Mesenchymal stem cell (in vitro differentiated cells and primary cell): ENCODE measurements around the gene CCSER1.

Experiments
- DNase-seq: peaks from one replicate; pipeline ENCODE4 v3.0.0-alpha.2; 2013
- H2AFZ ChIP-seq: one replicate; pipeline ENCODE4 v1.6.1; 2013; ENCODE audit warnings: low read depth, mild to moderate bottlenecking, control low read depth, inconsistent platforms, low read length, moderate library complexity
- H2AK5ac ChIP-seq: 2 replicates; pipeline ENCODE4 v1.6.1; 2013; ENCODE audit warnings: low read length, moderate library complexity, mild to moderate bottlenecking, inconsistent platforms; ENCODE audit not compliant: severe bottlenecking
- H2BK120ac ChIP-seq: one replicate; pipeline ENCODE4 v1.6.1; 2013; ENCODE audit warnings: low read depth, mild to moderate bottlenecking, inconsistent platforms, low read length, moderate library complexity
- H2BK12ac ChIP-seq, 2 experiments: one replicate each; pipeline ENCODE4 v1.6.1; 2013; ENCODE audit warnings: inconsistent platforms in 2 of 2, low read length in 2 of 2, mild to moderate bottlenecking in 2 of 2, moderate library complexity in 2 of 2, control low read depth in 1 of 2
- H2BK15ac ChIP-seq: one replicate; pipeline ENCODE4 v1.6.1; 2013; ENCODE audit warnings: mild to moderate bottlenecking, low read depth, inconsistent platforms; ENCODE audit not compliant: poor library complexity, severe bottlenecking
- H2BK5ac ChIP-seq: 2 replicates; pipeline ENCODE4 v1.6.1; 2013; ENCODE audit warnings: low read depth, mild to moderate bottlenecking, low read length, control low read depth, inconsistent platforms; ENCODE audit not compliant: poor library complexity, severe bottlenecking
- H3K14ac ChIP-seq, 2 experiments: one replicate each; pipeline ENCODE4 v1.6.1; 2013; ENCODE audit warnings: inconsistent platforms in 2 of 2, low read length in 2 of 2, control low read depth in 1 of 2, mild to moderate bottlenecking in 1 of 2, moderate library complexity in 1 of 2
- H3K18ac ChIP-seq, 2 experiments: one replicate each; pipeline ENCODE4 v1.6.1; 2013; ENCODE audit warnings: inconsistent platforms in 2 of 2, low read length in 2 of 2, control low read depth in 1 of 2, low read depth in 1 of 2, mild to moderate bottlenecking in 1 of 2
- H3K23ac ChIP-seq, 2 experiments: one replicate each; pipeline ENCODE4 v1.6.1; 2013; ENCODE audit warnings: inconsistent platforms in 2 of 2, low read length in 2 of 2, mild to moderate bottlenecking in 2 of 2, moderate library complexity in 2 of 2, control low read depth in 1 of 2
- H3K27ac ChIP-seq: 2 replicates; pipeline ENCODE4 v1.5.1; 2013; ENCODE audit warnings: mild to moderate bottlenecking, moderate library complexity, low read length, control low read depth, inconsistent platforms; ENCODE audit not compliant: poor library complexity, severe bottlenecking
- H3K27me3 ChIP-seq, 2 experiments: 2 replicates each; pipeline versions ENCODE4 v1.6.1 to v1.7.0; 2013; ENCODE audit warnings: low read length in 2 of 2, mild to moderate bottlenecking in 2 of 2, moderate library complexity in 2 of 2, control low read depth in 1 of 2, inconsistent platforms in 1 of 2; ENCODE audit not compliant: control insufficient read depth in 1 of 2, insufficient read depth in 1 of 2
- H3K36me3 ChIP-seq, 2 experiments: 2 replicates each; pipeline versions ENCODE4 v1.6.1 to v1.7.0; 2013; ENCODE audit warnings: low read length in 2 of 2, control low read depth in 1 of 2, inconsistent platforms in 1 of 2, low read depth in 1 of 2, mild to moderate bottlenecking in 1 of 2; ENCODE audit not compliant: insufficient read depth in 2 of 2, control insufficient read depth in 1 of 2
- H3K4ac ChIP-seq, 2 experiments: one replicate each; pipeline ENCODE4 v1.6.1; 2013; ENCODE audit warnings: inconsistent platforms in 2 of 2, low read length in 2 of 2, mild to moderate bottlenecking in 2 of 2, moderate library complexity in 2 of 2, control low read depth in 1 of 2, low read depth in 1 of 2
- H3K4me1 ChIP-seq: 2 replicates; pipeline ENCODE4 v1.6.1; 2013; ENCODE audit warnings: low read depth, low read length, control low read depth; ENCODE audit not compliant: control insufficient read depth, insufficient read depth
- H3K4me2 ChIP-seq: 2 replicates; pipeline ENCODE4 v1.6.1; 2013; ENCODE audit warnings: low read length, mild to moderate bottlenecking, inconsistent platforms; ENCODE audit not compliant: poor library complexity, severe bottlenecking
- H3K4me3 ChIP-seq, 2 experiments: 2 replicates each; pipeline versions ENCODE4 v1.5.1 to v1.7.0; 2013; ENCODE audit warnings: low read length in 2 of 2, mild to moderate bottlenecking in 2 of 2, control low read depth in 1 of 2, low read depth in 1 of 2; ENCODE audit not compliant: insufficient read depth in 1 of 2
- H3K79me1 ChIP-seq: replicated peaks from 2 replicates; pipeline ENCODE4 v1.6.1; 2013; ENCODE audit warnings: mild to moderate bottlenecking, control low read depth, low read length, inconsistent platforms; ENCODE audit not compliant: poor library complexity, severe bottlenecking
- H3K9ac ChIP-seq: 2 replicates; pipeline ENCODE4 v1.7.0; 2013; ENCODE audit warnings: mild to moderate bottlenecking, low read length, moderate library complexity
- H3K9me3 ChIP-seq: 2 replicates; pipeline ENCODE4 v1.7.0; 2013; ENCODE audit warnings: mild to moderate bottlenecking, low read length; ENCODE audit not compliant: control insufficient read depth
- H4K8ac ChIP-seq: one replicate; pipeline ENCODE4 v1.6.1; 2013; ENCODE audit warnings: inconsistent platforms, mild to moderate bottlenecking, low read length, moderate library complexity
- H4K91ac ChIP-seq: one replicate; pipeline ENCODE4 v1.6.1; 2013; ENCODE audit warnings: mild to moderate bottlenecking, low read length, inconsistent platforms
- WGBS: methylation state at CpG from one replicate; pipeline ENCODE4 v1.1.7; 2013; ENCODE audit warnings: mixed read lengths; 5-methylcytosine and 5-hydroxymethylcytosine counted together

Gene CCSER1

DNA sequence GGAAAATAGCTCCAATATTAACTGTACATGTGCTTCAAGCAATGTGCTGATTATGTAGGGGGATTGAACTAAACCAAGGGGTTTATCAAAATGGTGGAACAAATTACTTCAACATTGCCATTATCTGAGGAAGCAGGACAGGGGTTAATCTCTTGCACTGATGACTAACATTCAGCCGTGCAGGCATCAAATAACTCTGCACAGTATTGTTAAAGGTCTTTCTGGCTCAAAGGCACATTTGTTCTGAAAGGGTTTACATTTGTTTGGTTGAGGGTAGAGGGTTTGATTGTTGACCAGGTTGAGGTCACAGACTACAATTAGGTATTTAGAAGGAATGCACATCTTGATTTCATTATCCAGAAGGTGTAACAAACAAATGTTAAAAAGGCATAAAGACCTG lies 32.2 kb upstream of the CCSER1 start:
- no peak for DNase-seq
- 60% methylated on average over 1 of the region's 1 CpG for WGBS
- H3K9me3 ChIP-seq = peaks cover 4% of the 10 kb centered on the region

DNA sequence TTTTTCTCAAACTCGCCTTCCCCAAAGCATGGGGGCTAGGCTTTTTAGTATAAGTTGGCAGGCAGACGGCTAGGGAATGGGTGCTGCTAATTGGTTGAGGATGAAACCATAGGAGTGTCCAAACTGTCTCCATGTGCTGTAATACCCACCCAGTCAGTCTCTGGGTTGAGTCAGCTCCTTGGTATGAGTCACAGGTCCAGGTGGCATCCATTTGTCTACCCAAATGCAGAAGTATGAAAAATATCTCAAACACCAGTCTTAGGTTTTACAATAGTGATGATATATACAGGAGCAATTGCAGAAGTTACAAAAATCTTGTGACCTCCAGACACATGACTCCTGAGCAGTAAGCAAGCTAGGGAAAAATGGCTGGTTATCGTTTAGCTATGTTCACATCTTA lies 27.4 kb upstream of the CCSER1 start:
- Histone ChIP-seq H3K4me1 (no peaks in the 10 kb centered on the region), H3K27me3 (no peaks in the 10 kb centered on the region), H3K4me3 (no peak overlapping the region), H2AFZ (no peak overlapping the region), H3K18ac (no peak overlapping the region), H2BK15ac (no peak overlapping the region), H2BK120ac (no peak overlapping the region), H3K79me1 (no peaks in the 10 kb centered on the region), H3K27ac (no peak overlapping the region), H4K8ac (no peak overlapping the region), H3K36me3 (no peaks in the 10 kb centered on the region), H3K4ac (no peak overlapping the region), H3K9ac (no peak overlapping the region), H3K23ac (no peak overlapping the region), H4K91ac (no peak overlapping the region), H3K9me3 (peaks cover 4% of the 10 kb centered on the region), H2AK5ac (no peak overlapping the region), H2BK12ac (no peak overlapping the region), H3K14ac (no peak overlapping the region), H3K4me2 (no peak overlapping the region), H2BK5ac (no peak overlapping the region)
- WGBS = 95% methylated on average over 3 of the region's 3 CpGs
- DNase-seq = no peak

More for the DNA sequence above, 32.2 kb upstream of the CCSER1 start:
- Histone ChIP-seq H3K4ac (no peak overlapping the region), H2BK12ac (no peak overlapping the region), H2AK5ac (no peak overlapping the region), H3K14ac (no peak overlapping the region), H3K4me2 (no peak overlapping the region), H2BK120ac (no peak overlapping the region), H3K4me1 (no peaks in the 10 kb centered on the region), H3K79me1 (no peaks in the 10 kb centered on the region), H2BK5ac (no peak overlapping the region), H3K36me3 (no peaks in the 10 kb centered on the region), H3K23ac (no peak overlapping the region), H3K18ac (no peak overlapping the region), H2BK15ac (no peak overlapping the region), H4K91ac (no peak overlapping the region), H3K4me3 (no peak overlapping the region), H2AFZ (no peak overlapping the region), H3K9ac (no peak overlapping the region), H4K8ac (no peak overlapping the region), H3K27ac (no peak overlapping the region), H3K27me3 (no peaks in the 10 kb centered on the region)

DNA sequence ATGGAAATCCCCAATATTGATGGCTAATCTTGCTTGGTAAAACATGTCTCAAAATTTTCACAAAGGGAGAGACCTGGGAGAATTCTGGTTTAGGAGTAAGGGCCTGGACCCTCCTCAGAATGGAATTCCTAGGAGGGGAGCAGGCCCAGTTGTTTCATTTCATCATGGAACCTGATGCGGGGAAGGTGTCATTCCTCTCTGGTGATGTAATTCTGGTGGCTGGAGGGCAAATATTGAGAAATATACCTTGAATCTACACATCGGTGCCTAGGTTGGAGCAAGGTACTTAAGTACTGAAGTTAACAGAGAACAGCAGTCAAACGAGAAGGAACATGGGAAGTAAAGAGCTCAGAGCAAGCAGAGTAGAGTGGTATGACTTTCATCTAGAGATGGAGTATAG lies 23.2 kb upstream of the CCSER1 start:
- H2BK5ac ChIP-seq = no peak overlapping the region
- H3K9me3 ChIP-seq = no peaks in the 10 kb centered on the region
- no peak overlapping the region for H3K4me2 ChIP-seq
- H3K4me3 ChIP-seq = no peak overlapping the region
- H3K9ac ChIP-seq = no peak overlapping the region
- H3K27me3 ChIP-seq = no peaks in the 10 kb centered on the region
- no peak overlapping the region for H4K91ac ChIP-seq
- no peak overlapping the region for H3K27ac ChIP-seq
- no peaks in the 10 kb centered on the region for H3K79me1 ChIP-seq
- WGBS = 84% methylated on average over 3 of the region's 3 CpGs
- H2BK12ac ChIP-seq = no peak overlapping the region
- no peaks in the 10 kb centered on the region for H3K4me1 ChIP-seq
- no peak overlapping the region for H3K14ac ChIP-seq
- H3K36me3 ChIP-seq = no peaks in the 10 kb centered on the region
- H3K23ac ChIP-seq = no peak overlapping the region
- no peak for DNase-seq
- H2BK120ac ChIP-seq = no peak overlapping the region
- H4K8ac ChIP-seq = no peak overlapping the region
- H2AFZ ChIP-seq = no peak overlapping the region
- H2BK15ac ChIP-seq = no peak overlapping the region
- H3K18ac ChIP-seq = no peak overlapping the region
- H2AK5ac ChIP-seq = no peak overlapping the region
- H3K4ac ChIP-seq = no peak overlapping the region

DNA sequence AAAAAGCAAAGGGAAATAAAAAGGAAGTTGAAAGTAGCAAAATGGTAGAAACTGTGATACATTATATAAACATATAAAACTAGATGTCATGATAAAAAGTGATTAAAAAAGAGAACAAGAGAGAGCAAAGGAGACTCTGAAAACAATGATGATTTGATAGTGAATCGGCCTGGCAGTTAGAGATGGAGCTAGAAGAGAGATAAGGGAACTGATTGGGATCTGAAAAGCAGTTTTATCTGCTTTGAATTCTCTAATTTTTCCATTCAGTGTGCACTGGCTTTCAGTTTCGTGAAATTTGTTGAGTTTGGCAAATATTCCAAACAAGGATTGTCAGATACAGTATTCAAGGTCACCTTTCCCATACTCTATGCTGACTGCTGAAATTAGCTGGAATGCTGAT lies 21.9 kb upstream of the CCSER1 start:
- Histone ChIP-seq H3K4me1 (no peaks in the 10 kb centered on the region), H2AFZ (no peak overlapping the region), H3K4me2 (no peak overlapping the region), H3K9ac (no peak overlapping the region), H2BK15ac (no peak overlapping the region), H3K4me3 (no peak overlapping the region), H2AK5ac (no peak overlapping the region), H3K36me3 (no peaks in the 10 kb centered on the region), H3K23ac (no peak overlapping the region), H3K9me3 (no peaks in the 10 kb centered on the region), H4K8ac (no peak overlapping the region), H2BK120ac (no peak overlapping the region), H4K91ac (no peak overlapping the region), H3K27me3 (no peaks in the 10 kb centered on the region), H3K14ac (no peak overlapping the region), H3K18ac (no peak overlapping the region), H3K4ac (no peak overlapping the region), H2BK12ac (no peak overlapping the region), H3K27ac (no peak overlapping the region), H2BK5ac (no peak overlapping the region), H3K79me1 (no peaks in the 10 kb centered on the region)
- no peak for DNase-seq
- WGBS = 83% methylated on average over 2 of the region's 2 CpGs
